ENCODE results near the gene AKNA. TPM values are rescaled to one million over a fixed set of nuclear protein-coding genes. Genes with fewer than 3 reads are reported as not detected.

AKNA gene
- total RNA-seq, 1 donor from 2014 or later: 4.5 TPM

DNA sequence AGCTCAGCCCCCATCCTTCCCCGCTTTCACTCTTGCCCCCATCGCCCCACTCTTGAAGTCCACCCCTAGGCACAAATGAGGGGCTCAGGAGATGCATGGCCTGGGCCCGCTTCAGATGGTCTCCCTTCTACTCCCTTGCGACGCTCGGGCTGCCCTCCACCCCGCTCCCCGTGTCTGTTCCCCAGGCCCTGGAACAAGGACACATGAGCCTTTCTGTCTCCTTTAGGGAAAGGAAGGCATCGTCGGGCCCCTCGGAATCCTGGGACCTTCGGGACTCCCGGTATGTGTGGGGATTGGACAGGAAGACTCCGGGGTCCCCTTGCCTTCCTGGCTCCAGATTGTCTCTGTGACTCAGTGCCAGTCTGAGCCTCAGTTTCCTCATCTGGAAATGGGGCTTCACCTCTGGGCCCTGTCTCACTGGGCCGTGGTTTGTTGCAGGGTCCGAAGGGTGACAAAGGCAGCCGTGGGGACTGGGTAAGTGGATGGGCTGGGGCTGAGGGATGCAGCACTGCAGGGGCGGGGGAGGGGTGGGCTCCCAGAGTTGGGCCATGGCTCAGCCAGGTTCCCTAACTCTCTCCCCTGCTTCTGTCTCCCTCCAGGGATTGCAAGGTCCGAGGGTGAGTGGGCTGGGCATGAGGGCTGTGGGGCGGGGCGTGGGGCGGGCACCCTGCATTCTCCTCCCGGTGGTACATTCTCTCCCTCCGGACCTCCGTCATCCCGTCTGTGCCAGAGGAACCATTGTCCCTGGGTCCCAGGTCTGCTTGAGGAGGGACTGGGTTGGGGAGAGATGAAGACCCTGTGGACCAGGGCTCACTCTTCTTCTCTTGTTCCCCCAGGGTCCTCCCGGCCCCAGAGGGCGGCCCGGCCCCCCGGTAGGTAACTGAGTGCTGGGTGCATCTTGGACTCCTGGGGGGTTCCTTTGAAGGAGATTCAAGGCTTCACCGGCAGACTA lies 86.7 kb downstream of the AKNA start:
- intact Hi-C loops (cut with DNase I): no loop called here
- DNase-seq (ENCODE audit: low spot score): peak; percentile 39

DNA sequence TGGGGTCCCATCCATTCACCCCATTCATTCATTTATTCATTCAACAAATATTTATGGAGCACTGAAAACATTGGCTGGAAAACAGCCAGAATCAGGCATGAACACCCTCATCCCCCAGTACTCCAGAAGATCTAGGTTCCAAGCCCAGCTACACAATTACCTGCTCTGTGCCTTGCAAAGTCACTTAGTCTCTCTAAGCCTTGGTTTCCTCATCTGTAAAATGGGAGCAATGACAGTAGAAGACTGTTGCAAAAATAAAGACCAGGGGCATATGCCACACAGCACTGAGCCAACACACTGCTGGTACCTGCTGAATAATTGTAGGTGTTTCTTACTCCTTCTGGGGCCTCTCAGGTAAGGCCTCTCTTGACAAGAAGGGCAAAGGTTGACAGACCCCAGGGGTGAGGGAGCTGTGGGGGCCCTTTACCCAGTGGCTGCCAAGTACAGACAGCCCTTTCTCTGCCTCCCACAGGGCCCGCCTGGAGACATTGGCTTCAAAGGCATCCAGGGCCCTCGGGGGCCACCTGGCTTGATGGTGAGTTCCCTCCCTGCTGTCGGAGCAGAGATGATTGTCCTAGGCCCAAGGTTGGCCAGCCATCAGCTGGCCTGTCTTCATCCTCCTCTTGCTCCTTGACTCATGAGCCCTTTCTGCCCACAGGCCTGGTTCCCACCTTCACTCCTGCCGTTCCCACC lies 87.5 kb downstream of the AKNA start:
- intact Hi-C loops (cut with DNase I): no loop called here
- peak; percentile 54 for DNase-seq (ENCODE audit: low spot score)

DNA sequence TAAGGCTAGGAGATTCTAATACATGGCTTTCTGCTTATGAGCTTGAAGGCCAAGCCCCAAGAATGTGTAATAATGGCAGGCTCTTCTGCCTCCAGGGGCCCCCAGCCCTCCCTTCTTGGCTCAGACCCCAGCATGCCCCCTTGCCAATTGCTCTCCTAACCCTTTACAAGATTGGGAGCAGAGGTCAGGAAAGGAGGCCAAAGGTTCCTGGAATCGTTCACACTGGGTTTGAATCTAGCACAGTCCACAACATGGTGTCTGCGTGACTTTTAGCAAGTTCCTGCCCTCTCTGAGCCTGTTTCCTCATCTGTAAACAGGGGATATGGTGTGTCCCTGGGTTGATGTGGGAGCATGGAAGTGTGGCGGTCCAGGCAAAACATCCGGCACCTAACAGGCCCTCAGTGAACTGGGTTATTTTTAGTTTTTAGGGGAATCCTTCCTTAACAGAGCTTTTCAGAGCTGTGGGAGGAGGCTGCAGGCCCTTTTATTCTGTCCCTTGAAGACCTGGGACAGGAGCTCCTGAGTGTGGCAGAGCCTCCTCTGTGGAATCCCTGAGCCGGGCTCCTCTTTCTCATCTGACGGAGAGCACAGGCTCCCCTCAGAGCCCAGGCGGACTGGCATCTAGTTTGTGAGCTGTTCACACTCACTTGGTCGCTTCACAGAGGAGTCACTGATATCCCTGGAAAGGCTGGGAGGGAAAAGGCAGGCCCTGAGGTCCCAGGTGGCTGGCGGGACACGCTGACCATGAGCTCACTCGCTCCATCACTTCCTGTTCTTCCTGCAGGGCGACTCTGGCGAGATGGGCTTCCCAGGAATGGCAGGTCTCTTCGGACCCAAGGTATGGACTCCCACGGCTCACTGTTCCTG lies 88.3 kb downstream of the AKNA start:
- intact Hi-C loops (cut with DNase I): no loop called here
- DNase-seq (ENCODE audit: low spot score): peak; percentile 72

DNA sequence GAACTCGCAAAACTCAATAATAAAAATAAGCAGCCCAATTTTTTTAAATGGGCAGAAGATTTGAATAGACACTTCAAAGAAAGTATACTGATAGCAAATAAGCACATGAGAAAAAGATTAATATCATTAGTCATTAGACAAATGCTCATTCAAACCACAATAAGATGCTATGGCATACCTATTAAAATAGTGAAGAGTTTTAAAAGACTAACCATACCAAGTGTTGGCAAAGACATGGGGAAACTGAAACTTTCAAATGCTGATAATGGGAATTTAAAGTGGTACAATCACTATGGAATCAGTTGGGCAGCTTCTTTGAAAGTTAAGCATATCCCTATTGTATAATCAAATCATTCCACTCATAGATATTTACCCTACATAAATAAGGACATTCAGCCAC lies 91.4 kb downstream of the AKNA start:
- DNase-seq (ENCODE audit: low spot score): no peak
- intact Hi-C loops (cut with DNase I): no loop called here

DNA sequence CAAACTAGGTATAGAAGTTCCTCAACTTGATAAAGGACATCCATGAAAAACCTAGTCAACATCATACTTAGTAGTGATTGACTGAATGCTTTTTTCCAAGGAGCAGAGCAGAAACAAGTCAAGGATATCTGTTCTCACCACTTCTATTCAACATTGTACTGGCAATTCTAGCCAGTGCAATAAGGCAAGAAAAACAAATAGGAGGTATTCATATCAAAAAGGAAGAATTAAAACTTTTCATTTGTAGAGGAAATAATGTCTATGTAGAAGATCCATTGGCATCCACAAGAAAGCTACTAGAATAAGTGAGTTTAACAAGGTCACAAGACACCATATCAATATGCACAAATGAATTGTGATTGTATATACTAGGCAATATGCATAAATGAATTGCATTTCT lies 93.1 kb downstream of the AKNA start:
- intact Hi-C loops (cut with DNase I): loop anchor here (5.0 kb wide), 1 partner anchor 212 kb away; no protein-coding TSS in a partner anchor
- no peak for DNase-seq (ENCODE audit: low spot score)

DNA sequence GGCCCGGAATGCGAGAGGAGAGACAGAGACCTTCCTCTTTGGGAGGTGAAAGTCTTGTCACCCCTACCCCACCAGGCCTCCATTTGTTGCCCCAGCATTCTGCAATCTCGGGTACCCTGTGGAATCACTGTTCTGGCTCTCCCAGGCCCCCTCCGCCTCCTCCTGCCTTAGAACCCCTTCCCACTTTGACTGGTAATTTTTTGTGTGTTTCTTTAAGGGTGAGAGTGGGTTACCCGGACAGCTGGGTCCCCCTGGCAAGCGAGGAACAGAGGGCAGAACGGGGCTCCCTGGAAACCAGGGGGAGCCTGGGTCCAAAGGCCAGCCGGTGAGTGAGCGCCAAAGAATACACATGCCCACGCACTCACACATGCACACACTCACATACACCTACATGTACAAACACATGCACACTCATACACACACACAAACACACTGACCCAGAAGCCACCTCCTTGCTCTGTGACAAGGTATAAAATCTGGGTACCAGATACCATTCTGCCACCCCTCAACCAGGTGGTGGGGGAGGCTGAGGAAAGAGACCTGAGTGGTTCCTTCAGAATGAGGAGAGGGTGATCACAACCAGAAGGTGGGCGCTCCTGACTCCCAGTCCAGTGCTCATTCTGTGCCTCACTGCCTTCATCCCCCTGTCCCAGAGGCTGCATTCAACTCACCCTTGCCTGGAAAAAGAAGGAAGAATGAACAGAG lies 95.7 kb downstream of the AKNA start:
- peak; percentile 58 for DNase-seq (ENCODE audit: low spot score)
- intact Hi-C loops (cut with DNase I): loop anchor here (2.0 to 5.0 kb wide), 3 partner anchors 137 to 210 kb away; partner anchors contain the start of gene COL27A1

DNA sequence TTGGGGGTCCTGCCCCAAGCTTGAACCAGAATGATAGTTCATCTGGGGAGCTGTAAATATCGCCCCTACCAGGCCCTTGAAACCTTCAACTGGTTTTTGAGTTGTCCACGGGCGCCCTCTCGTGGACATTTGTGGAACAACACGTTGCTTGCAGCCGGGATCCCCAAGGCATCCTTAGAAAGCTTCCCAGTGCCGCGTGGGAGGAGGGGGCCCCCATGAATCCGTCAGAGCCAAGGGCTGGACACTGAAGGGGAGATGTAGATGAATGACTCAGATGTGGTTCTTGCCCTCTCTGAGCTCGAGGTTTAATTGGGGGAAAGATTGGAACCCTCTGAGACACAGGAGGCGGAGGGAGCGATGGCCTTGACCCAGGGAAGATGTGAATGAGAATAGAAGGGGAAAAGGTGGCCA lies 96.7 kb downstream of the AKNA start:
- intact Hi-C loops (cut with DNase I): loop anchor here (2.0 to 5.0 kb wide), 3 partner anchors 136 to 209 kb away; partner anchors contain the start of gene COL27A1
- DNase-seq (ENCODE audit: low spot score): peak; percentile 81

DNA sequence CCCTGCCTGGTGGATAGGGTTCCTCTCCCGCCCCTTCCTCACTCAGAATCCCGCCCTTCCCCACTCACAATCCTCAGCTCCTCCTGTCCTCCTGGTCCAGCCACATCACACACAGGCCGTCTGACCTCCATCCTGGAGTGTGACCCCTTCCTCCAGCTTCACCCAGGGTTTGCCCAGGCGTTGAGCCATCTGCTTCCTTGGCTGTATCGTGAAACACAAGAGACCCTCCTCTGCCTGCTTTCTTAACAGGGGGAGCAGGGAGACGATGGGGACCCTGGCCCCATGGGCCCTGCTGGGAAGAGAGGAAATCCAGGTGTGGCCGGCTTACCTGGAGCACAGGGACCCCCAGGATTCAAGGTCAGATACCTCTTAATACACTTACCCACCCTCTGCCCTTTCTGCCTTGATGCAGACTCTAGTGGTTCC lies 97.2 kb downstream of the AKNA start:
- intact Hi-C loops (cut with DNase I): loop anchor here (2.0 to 5.0 kb wide), 3 partner anchors 136 to 208 kb away; partner anchors contain the start of gene COL27A1
- DNase-seq (ENCODE audit: low spot score): peak; percentile 27

DNA sequence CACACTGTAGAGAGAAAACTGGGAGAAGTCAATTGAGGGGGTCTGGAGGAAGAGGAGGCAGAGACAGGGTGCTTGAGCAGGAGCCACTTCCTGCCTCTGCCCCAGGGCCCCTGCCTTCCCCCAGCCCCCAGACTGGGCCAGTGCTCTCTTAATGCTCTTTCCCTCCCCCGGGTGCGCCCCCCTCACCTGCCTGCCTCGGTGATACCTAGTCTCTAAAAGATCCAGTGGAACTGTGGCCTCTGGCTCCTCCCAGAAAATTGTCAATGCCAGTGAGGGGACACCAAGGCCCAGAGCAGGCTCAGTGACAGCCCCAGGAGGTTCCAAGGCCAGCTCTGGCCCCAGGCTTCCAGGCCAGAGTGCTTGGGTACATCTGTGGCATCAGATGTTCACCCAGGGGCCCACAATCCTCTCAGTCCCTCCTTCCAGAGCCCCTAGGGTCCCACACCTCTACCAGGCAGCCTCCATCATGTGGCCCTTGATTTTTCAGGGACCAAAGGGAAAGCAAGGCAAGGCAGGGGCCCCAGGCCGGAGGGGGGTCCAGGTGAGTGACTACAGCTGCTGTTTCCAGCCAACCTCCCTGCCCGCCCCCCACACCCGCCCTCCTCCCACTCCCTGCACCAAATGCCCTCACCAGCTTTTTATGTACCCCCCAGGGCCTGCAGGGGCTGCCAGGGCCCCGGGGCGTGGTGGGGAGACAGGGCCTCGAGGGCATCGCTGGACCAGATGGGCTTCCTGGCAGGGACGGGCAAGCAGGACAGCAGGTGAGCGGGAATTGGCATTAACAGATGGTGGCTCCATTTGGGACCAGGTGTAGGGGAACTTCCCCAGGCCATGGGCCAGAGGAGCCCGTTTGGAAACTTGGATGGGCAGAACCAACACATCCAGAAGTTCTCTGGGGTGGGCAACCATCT lies 98.0 kb downstream of the AKNA start:
- intact Hi-C loops (cut with DNase I): loop anchor here (2.0 to 5.0 kb wide), 3 partner anchors 135 to 208 kb away; partner anchors contain the start of gene COL27A1
- peak; percentile 73 for DNase-seq (ENCODE audit: low spot score)

DNA sequence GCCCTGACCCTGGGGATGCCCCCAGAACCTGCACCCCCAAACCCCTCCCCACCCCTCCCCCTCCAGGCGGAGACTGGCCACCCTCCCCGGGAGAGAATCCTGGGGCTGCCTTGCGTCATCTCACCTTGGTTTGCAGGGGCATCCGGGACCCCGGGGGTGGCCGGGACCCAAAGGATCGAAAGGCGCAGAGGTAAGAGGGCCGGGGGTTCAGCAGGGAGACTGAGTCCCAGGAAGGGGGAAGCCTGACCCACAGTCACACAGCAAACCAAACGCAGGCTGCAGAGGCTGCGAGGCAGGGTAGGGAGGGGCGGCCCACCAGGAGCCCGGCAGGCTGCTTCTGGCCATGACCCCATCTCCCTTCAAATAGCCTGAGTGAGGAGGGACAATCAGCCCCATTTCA lies 98.7 kb downstream of the AKNA start:
- intact Hi-C loops (cut with DNase I): no loop called here
- DNase-seq (ENCODE audit: low spot score): peak; percentile 70

DNA sequence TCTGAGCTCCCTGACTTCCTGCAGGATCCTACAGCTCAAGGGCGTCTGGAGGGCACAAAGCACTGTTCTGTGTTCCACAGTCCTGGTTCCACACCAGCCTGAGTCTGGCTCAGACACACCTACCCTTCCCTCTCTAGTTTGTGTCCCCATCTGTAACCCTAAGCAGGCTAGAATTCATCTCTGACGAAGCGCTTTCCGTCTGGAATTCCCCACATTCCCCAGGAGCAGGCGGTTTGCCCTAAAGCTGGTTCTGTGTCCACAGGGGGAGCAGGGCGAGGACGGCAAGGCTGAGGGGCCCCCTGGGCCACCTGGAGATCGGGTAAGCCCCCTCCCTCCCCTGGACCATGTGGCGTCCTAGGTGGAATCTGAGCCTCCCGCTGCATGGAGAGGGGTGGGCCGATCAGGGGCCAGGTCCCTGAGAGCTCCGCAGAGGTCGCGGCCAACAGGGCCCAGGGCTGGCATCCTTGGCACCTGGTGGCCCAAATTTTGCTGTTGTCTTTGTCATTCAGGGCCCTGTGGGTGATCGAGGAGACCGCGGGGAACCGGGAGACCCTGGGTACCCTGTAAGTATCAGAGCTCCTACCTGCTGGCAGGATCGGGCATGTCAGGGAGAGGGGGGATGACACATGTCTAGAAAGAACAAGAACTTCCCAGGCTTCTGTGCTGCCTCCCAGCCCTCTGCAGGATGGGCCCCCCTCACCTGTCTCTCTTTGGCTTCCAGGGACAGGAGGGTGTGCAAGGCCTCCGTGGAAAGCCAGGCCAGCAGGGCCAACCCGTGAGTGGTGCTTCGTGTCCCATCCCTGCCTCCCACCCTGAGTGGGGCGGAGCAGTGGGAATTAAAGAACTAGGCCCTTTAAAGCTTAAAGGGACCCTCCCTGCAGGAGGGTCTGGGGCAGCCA lies 99.3 kb downstream of the AKNA start:
- intact Hi-C loops (cut with DNase I): no loop called here
- peak; percentile 71 for DNase-seq (ENCODE audit: low spot score)

DNA sequence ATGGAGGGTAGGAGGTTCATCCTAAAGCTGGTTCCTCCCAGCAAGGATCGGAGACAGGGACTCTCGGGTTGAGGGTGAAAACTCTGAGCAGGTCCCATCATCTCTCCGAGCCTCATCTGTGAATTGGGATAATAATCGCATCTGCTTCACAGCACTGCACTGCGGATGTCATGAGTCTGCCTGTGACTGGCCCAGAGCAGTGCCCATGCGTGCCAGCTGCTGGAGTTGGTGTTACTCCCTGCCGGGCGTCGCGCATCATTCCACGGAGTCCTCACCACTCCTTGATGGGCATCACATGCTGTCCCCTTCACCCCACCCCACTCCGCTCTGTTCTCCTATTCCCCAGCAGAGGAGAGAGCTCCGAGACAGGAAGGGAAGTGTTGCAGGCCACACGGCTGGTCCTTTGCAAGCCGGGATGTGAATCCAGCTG lies 100.0 kb downstream of the AKNA start:
- intact Hi-C loops (cut with DNase I): no loop called here
- peak; percentile 62 for DNase-seq (ENCODE audit: low spot score)

DNA sequence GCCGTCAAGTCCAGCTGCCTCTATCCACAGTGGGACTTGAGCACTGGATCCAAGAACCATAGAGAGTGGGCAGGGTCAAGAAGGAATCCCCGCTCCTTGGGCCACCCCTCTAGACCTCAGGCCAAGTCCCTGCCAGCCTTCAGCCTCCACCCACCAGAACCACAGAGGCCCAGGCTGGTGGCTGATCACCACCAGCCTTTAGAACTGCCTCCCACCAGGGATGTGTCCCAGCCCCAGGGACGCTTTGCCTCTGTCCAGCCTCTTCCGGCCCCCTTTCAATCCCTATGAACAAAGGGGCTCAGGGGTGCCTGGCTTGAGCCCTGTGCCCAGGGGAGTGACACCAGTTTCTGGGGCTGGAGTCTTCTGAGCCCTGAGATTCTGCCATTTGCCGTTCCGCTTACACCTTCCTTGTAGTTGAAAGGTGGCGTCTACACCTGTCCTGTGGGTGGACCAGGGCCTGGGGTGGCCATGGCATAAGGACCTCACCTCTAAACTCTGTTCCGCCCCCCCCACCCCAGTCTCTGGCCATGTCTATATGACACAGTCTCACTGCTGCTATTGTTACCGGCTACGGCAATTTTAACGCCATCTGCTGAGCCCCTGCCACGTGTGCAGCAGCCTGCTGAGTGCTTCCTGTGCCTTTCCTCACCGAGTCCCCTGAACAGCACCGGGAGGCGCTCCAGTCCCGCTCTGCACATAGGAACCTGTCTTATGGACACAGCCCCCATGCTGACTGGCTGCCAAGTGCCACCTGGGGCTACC lies 100.6 kb downstream of the AKNA start:
- DNase-seq (ENCODE audit: low spot score): peak; percentile 65
- intact Hi-C loops (cut with DNase I): no loop called here

DNA sequence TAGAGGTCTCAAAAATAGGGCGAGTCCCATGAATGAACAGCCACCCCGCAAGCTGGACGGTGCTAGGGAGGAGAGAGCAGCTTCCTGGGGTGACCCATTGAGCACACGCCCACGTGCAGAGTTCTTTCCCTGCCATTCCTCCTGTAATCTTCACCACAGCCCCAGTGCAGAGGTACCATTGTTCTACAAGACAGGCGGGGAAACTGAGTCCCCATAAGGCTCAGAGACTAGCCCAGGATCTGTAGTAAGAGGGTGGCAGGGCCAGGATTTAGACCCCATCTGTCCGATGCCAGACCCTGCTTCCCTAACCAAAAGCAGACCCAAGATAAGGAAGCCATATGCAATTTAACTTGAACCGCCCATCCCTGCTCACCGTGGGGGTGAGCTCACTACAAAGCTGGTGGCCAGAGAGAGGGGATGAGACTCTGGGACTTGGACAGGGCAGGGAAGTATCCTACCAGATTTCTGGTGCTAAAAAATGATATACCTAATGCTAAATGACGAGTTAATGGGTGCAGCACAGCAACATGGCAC lies 101.6 kb downstream of the AKNA start:
- intact Hi-C loops (cut with DNase I): no loop called here
- peak; percentile 33 for DNase-seq (ENCODE audit: low spot score)

DNA sequence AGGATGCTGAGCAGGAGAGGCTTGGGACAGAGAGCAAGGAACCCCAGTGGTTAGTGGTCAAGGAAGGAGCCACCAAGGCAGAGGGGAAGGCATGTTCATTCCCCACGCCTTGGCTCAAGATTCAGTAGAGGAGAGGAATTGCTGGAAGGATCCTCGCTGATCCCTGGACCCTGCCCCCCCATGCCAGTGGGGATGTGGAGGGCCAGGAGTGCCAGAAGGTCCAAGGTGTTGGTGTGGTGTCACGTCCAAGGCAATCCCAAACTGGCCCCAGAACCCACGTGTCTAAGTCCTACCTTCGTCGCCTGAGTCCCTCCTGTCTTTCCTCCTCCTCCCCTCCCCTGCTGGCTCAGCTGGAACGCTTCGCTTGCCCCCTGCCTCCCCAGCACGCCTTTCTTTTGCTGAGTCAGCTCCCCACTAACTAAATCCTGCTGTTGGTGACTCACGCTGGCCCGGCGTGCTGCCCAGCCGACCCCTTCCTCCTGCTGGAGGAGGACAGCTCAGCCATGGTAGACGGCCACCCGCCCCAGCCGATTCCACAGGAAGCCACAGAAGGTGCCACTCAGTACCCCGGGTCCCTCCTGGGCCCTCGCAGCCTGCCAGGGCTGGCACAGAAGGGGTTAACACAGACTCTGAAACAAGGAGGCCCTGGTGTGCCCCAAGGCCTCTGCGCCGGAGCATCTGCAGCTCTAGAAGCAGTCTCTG lies 102.5 kb downstream of the AKNA start:
- intact Hi-C loops (cut with DNase I): no loop called here
- DNase-seq (ENCODE audit: low spot score): peak; percentile 70

Data from cardiac septum (tissue), 1 donor.